Esophagus mucosa (tissue), 1 donor: ENCODE data around the gene HIPK2. TPM values are rescaled to one million over a fixed set of nuclear protein-coding genes. Genes with fewer than 3 reads are reported as not detected.

Source experiments
- ATAC-seq: fragments of 200-7000 bp; cut with Tn5 transposase; one replicate; pipeline ENCODE4 v1.9.1; 2020
- total RNA-seq: library from RNA; stranded (reverse); gene quantifications from one replicate; pipeline ENCODE4 v1.2.4, GENCODE V29; 2023
- donor health status: DM: yes; HTN: yes; CAD: no.

HIPK2 gene
- 39.5 TPM for total RNA-seq

DNA sequence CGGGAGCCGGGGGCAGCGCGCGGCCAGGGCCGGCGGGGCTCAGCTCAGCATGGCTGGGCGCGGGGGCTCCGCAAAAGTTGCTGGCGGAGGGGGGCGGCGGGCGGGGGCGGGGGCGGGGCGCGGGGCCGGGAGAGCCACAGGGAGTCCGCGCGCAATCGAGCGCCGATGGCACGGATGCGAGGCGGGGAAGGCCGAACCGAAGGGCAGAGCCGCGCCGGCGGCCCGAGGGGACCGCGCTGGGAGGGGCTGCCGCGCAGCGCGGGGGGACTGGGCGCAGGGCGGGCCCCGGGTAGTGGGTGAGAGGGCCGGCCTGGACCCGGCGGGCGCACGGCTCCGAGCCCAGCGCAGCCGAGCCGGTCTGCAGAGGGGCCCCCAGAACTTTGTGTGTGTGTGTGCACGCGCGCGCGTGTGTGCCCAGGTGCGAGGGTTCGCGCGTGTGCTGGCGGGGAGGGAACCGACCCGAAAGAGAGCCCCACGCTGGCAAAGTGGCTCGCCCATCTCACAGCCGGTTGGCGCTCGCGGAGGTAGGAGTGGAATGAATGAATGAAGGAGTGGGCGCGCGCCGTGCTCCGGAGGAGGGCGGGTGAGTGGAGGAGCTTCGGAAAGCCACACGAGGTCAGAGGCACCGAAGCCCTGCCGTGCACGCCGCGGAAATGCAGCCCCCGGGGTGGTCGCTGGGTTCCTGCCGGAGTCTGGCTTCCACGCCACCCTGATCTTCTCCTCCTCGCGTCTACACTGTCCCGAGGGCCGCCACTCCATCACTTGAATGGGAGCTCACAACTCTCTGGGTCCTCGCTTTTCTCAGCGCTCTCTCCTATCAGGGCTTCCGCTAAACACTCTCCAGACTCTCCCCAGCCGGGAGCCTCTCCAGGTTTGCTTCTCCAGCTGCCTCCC lies at the start of gene HIPK2:
HIPK2 (minus strand) TSS at position 51 of the 894 bp plus-strand sequence. CDS start 375 bp downstream, outside the sequence.
- ATAC-seq = peak; percentile 56

DNA sequence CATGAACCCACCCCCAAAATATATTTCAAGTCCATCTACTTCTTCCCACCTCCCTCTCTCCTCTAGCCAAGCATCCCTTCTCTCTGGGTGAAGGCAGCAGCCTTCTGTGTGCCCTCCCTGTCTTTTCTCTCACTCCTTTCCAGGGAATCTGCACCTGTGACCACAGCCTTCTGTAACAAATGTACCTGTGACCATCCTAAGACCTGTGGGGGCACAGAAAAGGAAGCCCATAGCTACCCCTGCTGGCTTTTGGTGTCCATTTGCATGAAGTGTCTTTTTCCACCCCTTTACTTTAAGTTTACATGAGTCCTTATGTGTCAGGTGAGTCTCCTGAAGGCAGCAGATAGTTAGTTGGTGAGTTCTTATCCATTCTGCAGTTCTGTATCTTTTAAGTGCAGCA lies 49.2 kb upstream of the HIPK2 start:
- no peak for ATAC-seq

GRCh38 chr7:139825666-139826290 lies 48.0 kb upstream of the HIPK2 start:
- ATAC-seq = no peak

GRCh38 chr7:139823959-139824521 lies 46.2 kb upstream of the HIPK2 start:
- ATAC-seq = no peak

- ATAC-seq = no peak
These were observed 45.1 kb upstream of the HIPK2 start for GRCh38 chr7:139822855-139823254.

DNA sequence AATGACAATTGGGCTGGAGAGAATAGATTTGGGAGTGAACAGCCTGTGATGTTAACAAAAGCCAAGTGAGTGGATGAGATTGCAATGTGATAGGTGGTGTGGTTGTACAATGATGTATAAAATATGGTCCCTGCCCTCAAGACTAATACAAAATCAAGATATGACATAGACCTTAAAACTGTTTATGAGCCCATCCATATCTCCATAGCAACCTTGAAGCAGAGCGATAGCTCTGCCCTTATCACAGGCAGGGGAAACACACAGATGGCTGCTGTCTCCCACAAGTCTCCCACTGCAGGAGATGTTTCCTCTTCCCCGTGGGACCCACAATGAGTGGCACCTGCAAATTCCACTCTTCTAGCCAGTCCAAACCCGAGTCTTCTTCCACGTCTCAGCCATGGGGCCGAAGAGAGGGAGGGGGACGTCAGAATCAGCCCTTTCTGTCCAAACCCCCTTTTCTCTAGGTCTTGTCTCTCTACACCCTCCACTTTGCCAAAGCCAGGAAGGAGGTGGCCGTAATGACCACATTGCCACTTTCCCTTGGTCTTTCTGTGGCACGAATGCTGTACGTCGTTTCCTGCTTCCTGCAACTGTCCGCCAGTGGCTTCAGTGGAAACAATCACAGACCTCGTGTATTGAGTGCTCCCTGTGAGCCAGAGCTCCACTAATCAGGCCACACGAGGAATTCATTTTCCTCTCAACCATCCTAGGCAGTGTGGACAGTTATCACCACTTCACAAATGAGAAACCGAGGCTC lies 43.7 kb upstream of the HIPK2 start:
- ATAC-seq = no peak

DNA sequence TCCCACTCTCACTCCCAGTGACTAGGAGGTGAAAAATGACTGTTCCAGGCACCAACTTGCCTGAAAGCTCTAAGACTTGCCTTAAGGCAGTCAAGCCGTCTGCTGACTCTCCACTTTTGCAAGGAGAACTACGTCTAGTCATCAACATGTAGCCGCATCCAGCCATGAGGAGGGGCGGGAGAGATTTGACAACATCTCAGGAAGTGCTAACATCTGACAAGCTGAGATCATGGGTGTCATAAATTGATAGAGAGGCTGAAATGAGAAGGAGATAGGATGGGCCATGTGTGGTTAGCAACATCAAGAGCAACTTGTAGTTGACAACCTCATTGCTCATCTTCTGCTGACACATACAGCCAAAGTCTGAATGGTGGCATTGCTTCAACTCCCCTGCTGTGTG lies 42.3 kb upstream of the HIPK2 start:
- peak; percentile 79 for ATAC-seq

DNA sequence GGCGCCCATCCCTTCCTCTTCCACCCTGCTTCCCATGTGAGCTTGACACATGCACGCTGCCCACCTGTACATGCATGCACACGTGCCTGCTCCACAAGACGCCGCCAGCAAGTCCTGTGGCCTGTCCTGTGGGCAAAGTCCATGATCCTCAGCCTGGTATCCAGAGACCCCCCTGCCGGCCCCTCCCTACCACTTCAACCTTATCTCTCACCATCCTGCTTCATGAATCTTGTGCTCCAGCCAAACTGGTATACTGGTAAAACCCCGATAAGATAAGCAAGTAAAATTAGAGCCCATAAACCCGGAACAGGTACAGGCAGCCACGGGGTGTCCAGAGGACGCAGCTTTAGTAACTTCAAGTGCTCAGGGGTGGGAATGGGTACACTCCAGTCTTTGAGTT lies 39.5 kb upstream of the HIPK2 start:
- ATAC-seq = no peak

GRCh38 chr7:139813689-139814088 lies 35.9 kb upstream of the HIPK2 start:
- no peak for ATAC-seq

DNA sequence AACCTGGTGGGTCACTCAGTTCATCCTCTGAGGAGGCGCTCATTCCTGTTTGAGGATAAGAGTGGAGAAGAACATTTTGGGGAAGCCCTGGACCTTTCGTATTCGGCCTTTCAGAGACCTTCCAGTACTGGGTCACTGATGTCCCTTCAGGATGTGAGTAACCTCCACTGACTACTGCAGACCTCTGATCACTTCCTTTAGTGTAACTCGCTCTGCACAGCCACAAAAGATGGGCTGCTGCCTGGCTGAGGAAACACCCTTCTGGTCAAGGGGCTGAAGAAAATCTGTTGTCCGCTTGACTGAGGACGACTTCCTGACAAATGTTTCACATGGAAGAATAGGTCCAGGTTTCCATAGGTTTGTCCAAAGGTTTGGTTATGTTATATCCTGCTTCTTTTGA lies 35.4 kb upstream of the HIPK2 start:
- no peak for ATAC-seq

DNA sequence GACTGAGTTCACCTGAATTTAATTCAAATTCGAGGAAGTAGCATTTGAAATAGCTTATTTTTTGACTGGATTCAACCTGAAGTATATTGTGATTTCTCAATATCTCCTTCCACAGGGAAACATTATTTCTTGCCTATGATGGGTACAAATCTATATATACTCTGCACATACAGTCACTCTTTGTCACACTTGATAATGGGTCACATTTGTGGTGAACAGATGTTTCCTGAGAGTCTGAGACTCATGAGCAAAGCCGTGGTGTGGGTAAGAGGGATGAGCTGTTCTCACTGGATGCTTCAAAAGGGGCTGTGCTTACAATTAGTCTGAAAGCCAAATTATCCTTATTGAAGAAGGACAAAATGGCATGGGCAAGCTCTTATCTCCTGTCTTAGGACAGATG lies 33.3 kb upstream of the HIPK2 start:
- no peak for ATAC-seq

- ATAC-seq = no peak
These were observed 31.1 kb upstream of the HIPK2 start for GRCh38 chr7:139808846-139809442.

- no peak for ATAC-seq
These were observed 30.6 kb upstream of the HIPK2 start for GRCh38 chr7:139808427-139808826.

DNA sequence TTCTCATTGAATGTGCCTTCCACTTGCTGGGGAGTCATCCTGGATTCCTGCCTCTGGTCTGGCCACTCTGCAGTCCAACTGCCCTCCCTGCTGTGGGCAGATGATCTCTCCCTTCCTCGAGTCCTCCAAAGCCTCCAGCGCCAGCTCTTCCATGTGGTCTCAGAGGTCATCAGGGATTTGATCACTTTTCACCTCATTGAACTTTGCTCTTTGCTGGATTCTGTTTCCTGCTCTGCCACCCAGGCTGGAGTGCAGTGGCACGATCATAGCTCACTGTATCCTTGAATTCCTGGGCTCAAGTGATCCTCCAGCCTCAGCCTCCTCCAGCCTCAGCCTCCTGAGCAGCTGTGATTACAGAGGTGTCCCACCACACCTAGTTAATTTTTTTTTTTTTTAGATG lies 29.2 kb upstream of the HIPK2 start:
- no peak for ATAC-seq

DNA sequence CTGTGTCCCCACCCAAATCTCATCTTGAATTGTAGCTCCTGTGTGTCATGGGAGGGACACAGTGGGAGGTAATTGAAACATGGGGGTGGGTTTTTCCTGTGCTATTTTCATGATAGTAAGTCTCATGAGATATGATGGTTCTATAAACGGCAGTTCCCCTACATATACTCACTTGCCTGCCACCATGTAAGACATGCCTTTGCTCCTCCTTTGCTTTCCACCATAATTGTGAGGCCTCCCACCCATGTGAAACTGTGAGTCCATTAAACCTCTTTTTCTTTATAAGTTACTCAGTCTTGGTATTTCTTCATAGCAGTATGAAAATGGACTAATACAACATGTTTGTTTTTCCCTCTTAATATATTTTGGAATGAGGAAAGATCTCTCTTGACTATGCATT lies 26.8 kb upstream of the HIPK2 start:
- no peak for ATAC-seq

GRCh38 chr7:139799586-139799985 lies 21.8 kb upstream of the HIPK2 start:
- ATAC-seq = peak; percentile 85

GRCh38 chr7:139798892-139799291 lies 21.1 kb upstream of the HIPK2 start:
- ATAC-seq = no peak

- peak; percentile 88 for ATAC-seq
These were observed 20.4 kb upstream of the HIPK2 start for GRCh38 chr7:139798221-139798620.

DNA sequence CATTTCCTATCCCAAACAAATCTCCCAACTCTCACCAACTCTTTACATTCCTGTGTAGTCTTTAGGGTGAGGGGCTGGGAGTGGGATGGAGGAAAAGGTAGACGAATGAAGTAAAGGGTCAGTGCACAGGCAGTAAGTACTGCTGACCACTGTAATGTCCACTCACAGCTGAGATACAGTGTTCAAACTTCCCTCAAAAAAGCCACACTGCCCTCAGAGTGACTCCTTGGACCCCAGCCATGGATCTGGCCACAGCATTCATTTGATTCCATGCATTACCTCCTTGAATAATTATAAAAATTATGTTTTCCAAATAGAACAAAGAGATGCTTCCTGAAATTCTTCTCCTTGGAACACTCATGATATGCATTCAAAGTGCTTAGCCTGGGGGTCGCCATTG lies 19.8 kb upstream of the HIPK2 start:
- ATAC-seq = no peak

GRCh38 chr7:139791316-139791715 lies 13.5 kb upstream of the HIPK2 start:
- ATAC-seq = no peak

- peak; percentile 37 for ATAC-seq
These were observed 6.8 kb upstream of the HIPK2 start for GRCh38 chr7:139784648-139785047.

DNA sequence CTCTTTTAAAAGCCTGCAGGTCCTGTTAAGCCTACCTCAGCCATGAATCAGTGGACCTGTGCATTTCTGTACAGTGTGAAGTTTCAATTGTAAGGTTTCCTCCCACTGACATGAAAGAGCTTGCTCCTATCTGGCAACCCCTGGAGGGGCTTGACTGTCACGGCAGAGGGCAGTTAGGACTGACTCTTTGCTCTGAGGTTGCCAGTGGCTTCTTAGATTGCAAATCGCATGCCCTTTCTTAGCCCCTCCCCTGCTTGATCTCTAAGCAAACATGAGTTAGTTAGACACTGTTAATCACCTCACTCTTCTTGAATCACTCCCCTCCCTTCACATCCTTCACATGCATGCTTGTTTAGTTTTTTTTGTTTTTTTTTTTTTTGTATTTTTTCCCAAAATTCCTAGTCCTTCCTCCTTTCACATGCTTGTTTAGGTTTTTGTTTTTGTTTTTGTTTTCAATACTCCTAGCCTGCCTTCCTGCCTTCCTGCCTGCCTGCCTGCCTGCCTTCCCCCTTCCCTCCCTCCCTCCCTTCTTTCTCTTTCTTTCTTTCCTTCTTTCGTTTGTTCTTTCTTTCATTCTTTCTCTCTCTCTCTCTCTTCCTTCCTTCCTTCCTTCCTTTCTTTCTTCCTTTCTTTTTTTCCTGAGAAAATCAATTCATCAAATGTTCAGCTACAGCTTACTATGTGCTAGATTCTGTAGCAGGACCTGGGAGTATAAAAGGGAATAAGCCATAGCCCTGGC lies 6.0 kb upstream of the HIPK2 start:
- peak; percentile 91 for ATAC-seq
